Activated T-cell treated with anti-CD3 and anti-CD28 coated beads, Interleukin-2, amount 50 U/mL, for 4 hours (primary cell): ENCODE results near the gene YPEL4. TPM values are rescaled to one million over a fixed set of nuclear protein-coding genes. Genes with fewer than 3 reads are reported as not detected.
"Not testable (repeated sequence)": the region's sequence is repeated elsewhere in the genome, so short reads cannot be mapped to it uniquely, and the experiment has no call there.

ENCODE experiments used
- ATAC-seq, 2 donors: fragments of 200-7000 bp; cut with Tn5 transposase; one replicate each; pipeline ENCODE4 v1.10.0; 2021
- DNase-seq: peaks from one replicate; pipeline ENCODE4 v3.0.0-alpha.2; 2020
- H3K27me3 Mint-ChIP-seq: one replicate; pipeline ENCODE4 v1.8.0; 2021; ENCODE audit warnings: low read depth, mixed read lengths
- H3K36me3 Mint-ChIP-seq: one replicate; pipeline ENCODE4 v1.8.0; 2022; ENCODE audit warnings: mixed read lengths; ENCODE audit not compliant: insufficient read depth
- H3K4me1 Mint-ChIP-seq: one replicate; pipeline ENCODE4 v1.8.0; 2021; ENCODE audit warnings: low read depth, mixed read lengths
- H3K4me3 Mint-ChIP-seq: one replicate; pipeline ENCODE4 v1.8.0; 2021; ENCODE audit warnings: mild to moderate bottlenecking, moderate library complexity, mixed read lengths
- H3K9me3 Mint-ChIP-seq: one replicate; pipeline ENCODE4 v1.8.0; 2021; ENCODE audit warnings: mixed read lengths
- total RNA-seq, 3 donors: library from RNA; stranded (reverse); gene quantifications; one replicate each; pipeline ENCODE4 v1.2.1, GENCODE V29; 2021

The YPEL4 gene
- total RNA-seq, 3 donors from 2014 or later = 0.05 TPM; not detected in 2

GRCh38 chr11:57659669-57660068, 10.0 kb upstream of the YPEL4 start:
- H3K9me3 Mint-ChIP-seq = no peaks in the 10 kb centered on the region
- H3K27me3 Mint-ChIP-seq = no peaks in the 10 kb centered on the region
- ATAC-seq = no peak
- peaks cover 24% of the 10 kb centered on the region for H3K4me1 Mint-ChIP-seq
- no peak for DNase-seq
- H3K36me3 Mint-ChIP-seq = peaks cover 32% of the 10 kb centered on the region
- H3K4me3 Mint-ChIP-seq = peak overlapping the region; percentile 42

GRCh38 chr11:57658023-57658361, 8.3 kb upstream of the YPEL4 start:
- H3K4me3 Mint-ChIP-seq = peak overlapping the region; percentile 96
- H3K36me3 Mint-ChIP-seq = peaks cover 32% of the 10 kb centered on the region
- H3K9me3 Mint-ChIP-seq = no peaks in the 10 kb centered on the region
- peaks cover 26% of the 10 kb centered on the region for H3K4me1 Mint-ChIP-seq
- no peaks in the 10 kb centered on the region for H3K27me3 Mint-ChIP-seq
- DNase-seq (no peak), ATAC-seq (no peak)

GRCh38 chr11:57657194-57658022, 7.7 kb upstream of the YPEL4 start, which contains the start of gene CLP1:
TSS of gene CLP1 (plus strand) at chr11:57657762. CDS start at chr11:57659477, 1,715 bp downstream.
- H3K4me3 Mint-ChIP-seq = peak within 1 kb of the TSS; percentile 96
- ATAC-seq = peak; percentile 99
- H3K27me3 Mint-ChIP-seq = no peaks in the 10 kb centered on the region
- peaks cover 28% of the 10 kb centered on the region for H3K36me3 Mint-ChIP-seq
- H3K4me1 Mint-ChIP-seq = peaks cover 28% of the 10 kb centered on the region
- peak; percentile 98 for DNase-seq
- H3K9me3 Mint-ChIP-seq = no peaks in the 10 kb centered on the region

- no peaks in the 10 kb centered on the region for H3K9me3 Mint-ChIP-seq
- H3K27me3 Mint-ChIP-seq = no peaks in the 10 kb centered on the region
- peaks cover 28% of the 10 kb centered on the region for H3K4me1 Mint-ChIP-seq
- ATAC-seq = no peak
- H3K4me3 Mint-ChIP-seq = peak overlapping the region; percentile 96
- H3K36me3 Mint-ChIP-seq = peaks cover 25% of the 10 kb centered on the region
- DNase-seq = no peak
These were observed 7.1 kb upstream of the YPEL4 start for GRCh38 chr11:57656885-57657193.

- Mint-ChIP-seq H3K27me3 (peaks cover 13% of the 10 kb centered on the region), H3K9me3 (no peaks in the 10 kb centered on the region), H3K4me3 (no peak overlapping the region), H3K4me1 (peaks cover 41% of the 10 kb centered on the region), H3K36me3 (peaks cover 2% of the 10 kb centered on the region)
- ATAC-seq (no peak), DNase-seq (no peak)
These were observed 3.5 kb upstream of the YPEL4 start for GRCh38 chr11:57653163-57653562.

GRCh38 chr11:57652662-57653061, 3.0 kb upstream of the YPEL4 start:
- H3K4me3 Mint-ChIP-seq = peak overlapping the region; percentile 42
- ATAC-seq = no peak
- peaks cover 18% of the 10 kb centered on the region for H3K27me3 Mint-ChIP-seq
- H3K36me3 Mint-ChIP-seq = peaks cover 2% of the 10 kb centered on the region
- DNase-seq = no peak
- no peaks in the 10 kb centered on the region for H3K9me3 Mint-ChIP-seq
- peaks cover 44% of the 10 kb centered on the region for H3K4me1 Mint-ChIP-seq

GRCh38 chr11:57652230-57652629, 2.5 kb upstream of the YPEL4 start:
- DNase-seq, H3K36me3 Mint-ChIP-seq, ATAC-seq, H3K9me3 Mint-ChIP-seq: not testable (repeated sequence)
- Mint-ChIP-seq H3K4me3 (peak overlapping the region; percentile 42), H3K4me1 (peaks cover 42% of the 10 kb centered on the region), H3K27me3 (peaks cover 22% of the 10 kb centered on the region)

GRCh38 chr11:57651408-57651807, 1.7 kb upstream of the YPEL4 start:
- Mint-ChIP-seq H3K36me3 (no peaks in the 10 kb centered on the region), H3K9me3 (no peaks in the 10 kb centered on the region), H3K4me3 (no peak overlapping the region), H3K27me3 (peaks cover 31% of the 10 kb centered on the region), H3K4me1 (peaks cover 43% of the 10 kb centered on the region)
- ATAC-seq = no peak
- DNase-seq = no peak

GRCh38 chr11:57650739-57651090, 1.0 kb upstream of the YPEL4 start:
- Mint-ChIP-seq H3K4me3 (no peak overlapping the region), H3K36me3 (no peaks in the 10 kb centered on the region), H3K9me3 (no peaks in the 10 kb centered on the region), H3K4me1 (peaks cover 47% of the 10 kb centered on the region), H3K27me3 (peaks cover 38% of the 10 kb centered on the region)
- ATAC-seq (no peak), DNase-seq (no peak)

- H3K4me1 Mint-ChIP-seq = peaks cover 47% of the 10 kb centered on the region
- DNase-seq (no peak), ATAC-seq (peak; percentile 28 to 33)
These were observed 644 bp downstream of the YPEL4 start for GRCh38 chr11:57648801-57649735.

GRCh38 chr11:57647960-57648800, 1.5 kb downstream of the YPEL4 start:
- peaks cover 47% of the 10 kb centered on the region for H3K4me1 Mint-ChIP-seq

More at GRCh38 chr11:57648801-57649735, 644 bp downstream of the YPEL4 start:
- Mint-ChIP-seq H3K9me3 (no peaks in the 10 kb centered on the region), H3K4me3 (peak overlapping the region; percentile 79), H3K27me3 (peaks cover 46% of the 10 kb centered on the region), H3K36me3 (no peaks in the 10 kb centered on the region)

GRCh38 chr11:57647372-57647771, 2.3 kb downstream of the YPEL4 start:
- DNase-seq (no peak), ATAC-seq (no peak)
- Mint-ChIP-seq H3K4me1 (peaks cover 43% of the 10 kb centered on the region), H3K27me3 (peaks cover 52% of the 10 kb centered on the region), H3K36me3 (no peaks in the 10 kb centered on the region), H3K9me3 (no peaks in the 10 kb centered on the region), H3K4me3 (no peak overlapping the region)

More at GRCh38 chr11:57647960-57648800, 1.5 kb downstream of the YPEL4 start:
- no peak for ATAC-seq
- Mint-ChIP-seq H3K36me3 (no peaks in the 10 kb centered on the region), H3K27me3 (peaks cover 50% of the 10 kb centered on the region), H3K4me3 (peak overlapping the region; percentile 79), H3K9me3 (no peaks in the 10 kb centered on the region)
- DNase-seq = no peak

GRCh38 chr11:57646799-57647303, 2.9 kb downstream of the YPEL4 start:
- no peak overlapping the region for H3K4me3 Mint-ChIP-seq
- ATAC-seq = no peak
- DNase-seq = no peak
- no peaks in the 10 kb centered on the region for H3K36me3 Mint-ChIP-seq
- no peaks in the 10 kb centered on the region for H3K9me3 Mint-ChIP-seq
- peaks cover 52% of the 10 kb centered on the region for H3K27me3 Mint-ChIP-seq
- peaks cover 43% of the 10 kb centered on the region for H3K4me1 Mint-ChIP-seq
